Amniotic stem cell (primary cell): Measurements from ENCODE around the gene SERPINB2.

Experiments used
- DNase-seq: peaks from one replicate; lab custom pipeline; 2025; lab: John Stamatoyannopoulos, UW

SERPINB2 gene, protein sequence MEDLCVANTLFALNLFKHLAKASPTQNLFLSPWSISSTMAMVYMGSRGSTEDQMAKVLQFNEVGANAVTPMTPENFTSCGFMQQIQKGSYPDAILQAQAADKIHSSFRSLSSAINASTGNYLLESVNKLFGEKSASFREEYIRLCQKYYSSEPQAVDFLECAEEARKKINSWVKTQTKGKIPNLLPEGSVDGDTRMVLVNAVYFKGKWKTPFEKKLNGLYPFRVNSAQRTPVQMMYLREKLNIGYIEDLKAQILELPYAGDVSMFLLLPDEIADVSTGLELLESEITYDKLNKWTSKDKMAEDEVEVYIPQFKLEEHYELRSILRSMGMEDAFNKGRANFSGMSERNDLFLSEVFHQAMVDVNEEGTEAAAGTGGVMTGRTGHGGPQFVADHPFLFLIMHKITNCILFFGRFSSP

DNA sequence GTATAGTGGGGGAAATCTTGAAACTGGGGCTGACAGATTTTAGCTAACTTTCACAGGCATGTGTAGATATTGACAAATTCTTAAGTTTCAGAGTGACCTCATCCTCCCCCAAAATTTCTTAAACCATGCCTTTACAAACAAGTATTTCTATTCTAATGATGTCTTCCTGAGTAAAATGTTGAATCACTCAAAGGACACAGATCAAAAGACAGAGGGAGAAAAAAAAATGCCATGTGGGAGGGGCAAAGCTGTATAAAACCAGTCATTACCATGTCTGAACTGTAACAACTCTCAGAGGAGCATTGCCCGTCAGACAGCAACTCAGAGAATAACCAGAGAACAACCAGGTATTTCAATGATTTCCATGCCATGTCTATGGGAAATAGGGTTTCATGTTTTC is at the start of gene SERPINB2:
Gene SERPINB2 (plus strand): TSS at position 282 of the 400 bp plus-strand sequence. CDS start 3,740 bp downstream, outside the sequence.
- DNase-seq = no peak

DNA sequence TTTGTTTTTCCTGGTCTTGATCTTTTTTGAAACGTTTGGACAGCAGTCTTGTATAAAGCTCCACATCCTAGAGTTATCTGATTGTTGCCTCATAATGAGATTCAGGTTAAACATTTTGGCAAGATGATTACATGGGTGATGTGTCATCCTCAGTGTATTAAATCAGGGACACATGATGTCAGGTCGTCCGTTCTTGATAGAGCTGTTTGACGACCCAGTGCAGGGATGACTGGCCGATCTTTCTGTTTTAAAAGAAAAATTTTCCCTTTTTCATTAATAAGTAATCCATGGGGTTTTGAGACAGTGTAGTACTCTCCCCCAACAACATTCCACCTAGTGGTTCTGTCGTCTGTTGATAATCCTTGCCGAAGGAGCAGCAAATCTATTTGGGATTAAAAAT is 44.5 kb upstream of the SERPINB2 start:
- DNase-seq = no peak

DNA sequence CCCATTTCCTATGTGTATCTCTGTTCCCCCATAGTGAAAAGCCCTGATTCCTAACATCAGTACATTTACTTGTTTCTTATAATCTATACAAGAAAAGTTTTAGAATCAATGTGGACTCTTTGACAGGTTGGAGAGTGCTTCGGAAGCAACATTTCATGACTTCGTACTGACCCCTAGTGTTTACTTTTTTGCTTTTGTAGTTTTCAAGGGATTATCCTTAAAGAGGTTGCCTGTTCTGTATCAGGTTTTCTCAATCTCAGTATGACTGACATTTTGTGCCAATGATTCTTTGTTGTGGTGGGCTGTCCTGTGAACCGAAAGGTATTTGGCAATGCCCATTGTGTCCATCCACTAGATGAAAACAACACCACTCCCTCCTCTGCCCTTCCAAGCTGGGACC is 43.3 kb upstream of the SERPINB2 start:
- peak; percentile 43 for DNase-seq

DNA sequence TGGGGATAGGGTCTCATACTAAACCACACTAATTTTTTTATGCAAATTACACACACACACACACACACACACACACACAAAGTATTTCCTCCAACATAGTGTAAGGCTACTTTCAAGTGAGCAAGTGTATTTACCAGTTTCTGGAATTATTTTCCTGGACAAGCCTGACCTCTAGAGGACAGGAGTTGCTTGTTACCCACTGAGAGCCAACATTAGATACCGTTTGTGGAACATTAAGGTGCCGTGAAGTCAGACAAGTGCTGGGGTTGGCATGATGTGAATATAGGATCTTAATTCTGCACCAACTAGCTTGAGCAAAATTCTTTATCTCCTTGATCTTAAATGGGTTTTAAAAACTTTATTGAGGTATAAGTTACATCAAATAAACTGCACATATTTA is 39.3 kb upstream of the SERPINB2 start:
- DNase-seq = no peak

DNA sequence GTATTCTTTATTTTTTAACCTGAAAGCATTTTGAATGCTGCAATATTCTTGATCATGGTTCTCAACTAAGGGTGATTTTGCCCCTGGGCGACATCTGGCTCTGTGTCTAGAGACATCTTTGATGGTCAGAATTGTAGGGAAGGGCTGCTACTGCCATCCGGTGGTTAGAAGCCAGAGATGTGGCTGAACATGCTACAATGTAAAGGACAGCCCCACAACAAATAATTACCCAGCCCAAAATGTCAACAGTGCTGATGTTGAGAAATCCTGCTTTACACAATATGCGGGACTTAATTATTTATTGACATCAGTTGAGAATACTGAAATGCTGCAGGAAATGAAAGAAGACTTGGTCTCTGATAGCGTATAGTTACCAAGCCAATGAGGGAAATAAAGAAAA is 37.5 kb upstream of the SERPINB2 start:
- no peak for DNase-seq

DNA sequence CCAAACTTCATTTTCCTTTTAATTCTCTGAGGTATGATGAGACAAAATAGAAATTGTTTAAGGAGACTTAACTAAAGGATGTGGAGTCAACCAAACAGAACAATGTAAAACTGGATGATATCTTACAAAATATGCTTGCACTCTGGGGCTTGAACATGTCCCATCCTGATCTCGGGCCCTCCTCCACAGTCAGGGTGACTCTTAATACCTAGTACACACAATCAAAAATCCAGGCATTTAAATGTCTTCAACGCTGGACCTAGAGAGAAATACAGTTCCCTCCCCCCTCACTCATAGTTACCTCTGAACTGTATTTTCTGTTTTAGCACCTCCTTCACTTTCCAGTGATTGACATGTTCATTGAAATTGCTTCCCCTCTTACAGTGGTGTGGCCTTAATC is 36.9 kb upstream of the SERPINB2 start:
- DNase-seq = no peak

DNA sequence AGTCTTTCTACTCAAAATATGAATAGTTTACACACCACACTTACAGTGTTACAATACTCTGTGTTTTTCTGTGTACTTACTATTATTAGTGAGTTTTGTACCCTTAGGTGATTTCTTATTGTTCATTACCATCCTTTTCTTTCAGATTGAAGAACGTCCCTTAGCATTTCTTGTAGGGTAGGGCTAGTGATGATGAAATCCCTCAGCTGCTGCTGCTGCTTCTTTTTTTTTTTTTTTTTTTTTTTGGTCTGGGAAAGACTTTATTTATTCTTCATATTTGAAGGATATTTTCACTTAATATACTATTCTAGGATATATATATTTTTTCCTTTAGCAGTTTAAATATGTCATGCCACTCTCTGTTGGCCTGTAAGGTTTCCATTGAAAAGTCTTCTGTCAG is 29.0 kb upstream of the SERPINB2 start:
- no peak for DNase-seq

DNA sequence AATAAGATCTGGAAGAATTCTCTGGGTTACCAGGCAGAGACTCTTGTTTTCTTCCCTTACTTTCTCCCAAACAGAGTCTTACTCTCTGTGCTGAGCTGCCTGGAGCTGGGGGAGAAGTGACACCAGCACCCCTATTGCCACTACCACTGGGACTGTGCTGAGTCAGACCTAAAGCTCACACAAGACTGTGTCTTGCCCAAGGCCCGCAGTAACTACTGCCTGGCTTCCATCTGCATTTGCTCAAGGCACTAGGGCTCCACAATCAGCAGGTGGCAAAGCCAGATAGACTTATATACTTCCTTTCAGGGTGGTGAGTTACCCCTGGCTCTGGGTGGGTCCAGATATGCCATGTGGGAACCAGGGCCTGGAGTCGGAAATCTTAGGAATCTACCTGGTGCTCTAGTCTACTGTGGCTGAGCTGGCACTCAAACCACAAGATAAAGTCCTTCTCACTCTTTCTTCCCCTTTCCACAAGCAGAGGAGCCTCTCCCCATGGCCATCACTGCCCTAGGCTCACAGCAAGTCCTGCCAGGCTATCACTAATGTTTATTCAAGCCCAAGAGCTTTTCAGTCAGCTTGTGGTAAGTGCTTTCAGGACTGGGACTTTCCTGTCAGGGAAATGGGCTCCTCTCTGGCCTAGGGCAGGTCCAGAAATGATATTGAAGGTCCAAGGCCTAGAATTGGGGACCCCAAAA is 27.6 kb upstream of the SERPINB2 start:
- no peak for DNase-seq

DNA sequence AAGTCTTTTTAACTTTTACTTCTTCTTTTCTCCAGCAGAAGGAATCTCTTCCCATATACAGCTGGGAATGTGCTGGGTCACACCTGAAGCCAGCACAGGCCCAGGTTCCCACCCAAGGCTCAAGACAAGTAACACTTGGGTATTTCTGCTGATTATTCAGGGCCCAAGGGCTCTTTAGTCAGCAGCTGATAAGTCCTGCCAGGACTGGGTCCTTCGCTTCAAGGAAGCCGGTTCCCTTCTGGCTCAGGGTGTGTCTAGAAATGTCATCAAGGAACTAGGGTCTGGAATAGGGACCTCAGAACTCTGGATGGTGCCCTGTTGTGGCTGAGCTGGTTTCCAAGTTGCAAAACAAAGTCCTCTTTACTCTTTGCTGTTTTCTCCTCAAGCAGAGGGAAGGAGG is 27.0 kb upstream of the SERPINB2 start:
- no peak for DNase-seq

DNA sequence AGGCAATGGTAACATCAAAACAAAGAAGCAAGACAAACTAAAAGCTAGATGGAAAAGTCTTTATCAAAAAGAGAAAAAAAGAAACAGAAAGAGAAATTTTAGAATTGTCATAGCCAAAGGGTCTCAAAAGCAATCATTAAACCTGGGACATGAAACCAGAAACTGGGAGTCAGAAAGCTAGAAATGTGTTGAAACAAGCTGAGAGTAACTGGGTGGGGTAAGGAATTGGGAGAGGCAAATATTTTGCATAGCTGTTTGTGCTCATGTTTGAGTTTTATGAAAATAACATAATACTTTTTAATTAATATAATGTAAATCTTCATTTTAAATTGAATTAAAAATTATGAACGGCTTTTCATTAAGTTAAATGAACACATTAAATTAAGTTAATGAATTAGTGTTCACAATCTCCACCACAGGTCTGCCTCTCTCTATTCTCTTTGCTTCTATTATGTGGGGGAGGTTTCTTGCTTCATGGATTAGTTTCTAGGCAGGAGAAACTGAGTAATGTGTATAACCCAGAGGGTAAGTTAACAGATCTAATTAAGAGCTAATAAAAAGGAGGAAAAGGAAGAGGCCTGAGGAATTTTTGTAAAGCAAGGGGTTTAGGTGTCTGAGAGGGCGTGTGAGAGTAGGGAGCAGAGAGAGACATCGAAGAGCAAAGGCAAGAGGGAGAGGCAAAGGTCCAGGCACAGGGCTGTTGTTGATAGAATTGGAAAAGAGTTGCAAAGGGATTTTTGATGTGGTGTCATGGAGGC is 20.0 kb upstream of the SERPINB2 start:
- DNase-seq = no peak

DNA sequence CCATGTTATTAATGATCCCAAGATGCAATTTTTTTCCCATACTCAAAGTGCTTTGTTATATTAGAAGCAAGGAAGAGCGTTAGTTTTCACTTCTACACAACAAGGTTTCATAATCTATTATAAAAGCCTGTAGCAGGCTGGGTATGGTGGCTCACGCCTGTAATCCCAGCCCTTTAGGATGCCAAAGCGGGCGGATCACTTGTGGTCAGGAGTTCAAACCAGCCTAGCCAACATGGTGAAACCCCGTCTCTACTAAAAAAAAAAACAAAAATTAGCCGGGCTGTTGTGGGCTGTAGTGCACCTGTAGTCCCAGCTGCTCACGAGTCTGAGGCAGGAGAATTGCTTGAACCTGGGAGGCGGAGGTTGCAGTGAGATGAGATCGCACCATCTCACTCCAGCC is 19.0 kb upstream of the SERPINB2 start:
- no peak for DNase-seq

DNA sequence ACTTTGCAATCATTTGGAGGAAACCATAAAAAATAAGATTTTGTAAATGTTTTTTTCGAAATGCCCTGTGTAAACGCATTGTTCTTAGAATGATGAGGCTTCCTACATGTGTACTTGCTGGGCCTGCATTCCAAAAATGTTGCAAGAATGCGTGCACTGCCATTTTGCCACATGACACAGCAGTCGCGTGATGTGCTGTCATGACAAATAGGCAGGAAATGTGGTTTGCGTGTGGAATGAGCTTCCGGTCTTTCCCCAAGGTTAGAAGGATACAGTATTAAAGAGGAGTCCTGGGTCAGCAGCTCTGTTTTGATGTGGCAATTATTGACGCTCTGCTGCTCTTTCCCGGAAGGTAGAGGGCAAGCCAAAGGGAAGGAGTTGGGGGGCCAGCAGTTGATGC is 18.1 kb upstream of the SERPINB2 start:
- DNase-seq = no peak

DNA sequence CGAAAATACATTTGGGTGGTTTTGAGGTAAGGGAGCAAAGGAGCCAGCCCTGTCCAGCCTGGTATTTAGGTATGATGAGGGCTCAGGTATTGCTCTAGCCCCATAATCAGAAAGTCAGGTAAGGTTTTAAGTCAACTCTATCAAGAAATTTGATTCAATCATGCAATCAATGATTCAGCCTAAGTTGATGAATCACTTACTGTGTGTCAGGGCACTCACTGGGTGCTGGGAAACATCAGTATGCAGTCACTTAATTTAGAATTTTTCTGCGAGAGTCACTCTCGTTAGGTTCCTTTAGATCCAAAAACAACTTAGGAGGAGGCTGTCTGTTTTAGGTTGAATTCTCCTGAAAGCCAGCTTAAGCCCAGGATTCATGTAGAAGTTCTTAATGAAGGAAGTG is 17.7 kb upstream of the SERPINB2 start:
- no peak for DNase-seq

DNA sequence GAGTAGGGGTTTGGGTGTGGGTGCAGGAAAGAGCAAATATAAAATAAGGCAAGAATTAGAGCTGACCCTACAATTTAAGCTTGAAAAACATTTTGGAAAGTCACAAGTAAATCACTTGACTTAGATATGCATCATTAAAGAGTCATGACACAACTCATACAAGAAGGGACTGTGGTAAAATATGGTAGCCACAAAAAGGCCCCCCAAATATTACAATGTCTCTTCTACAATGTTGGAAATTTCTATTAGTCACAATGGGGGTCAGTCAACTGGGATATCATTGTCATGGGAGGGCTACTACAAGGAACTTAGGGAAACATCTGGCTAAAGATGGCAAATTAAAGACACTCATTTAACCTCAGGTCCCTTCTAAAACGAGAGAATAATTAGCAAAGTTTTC is 15.7 kb upstream of the SERPINB2 start:
- no peak for DNase-seq

DNA sequence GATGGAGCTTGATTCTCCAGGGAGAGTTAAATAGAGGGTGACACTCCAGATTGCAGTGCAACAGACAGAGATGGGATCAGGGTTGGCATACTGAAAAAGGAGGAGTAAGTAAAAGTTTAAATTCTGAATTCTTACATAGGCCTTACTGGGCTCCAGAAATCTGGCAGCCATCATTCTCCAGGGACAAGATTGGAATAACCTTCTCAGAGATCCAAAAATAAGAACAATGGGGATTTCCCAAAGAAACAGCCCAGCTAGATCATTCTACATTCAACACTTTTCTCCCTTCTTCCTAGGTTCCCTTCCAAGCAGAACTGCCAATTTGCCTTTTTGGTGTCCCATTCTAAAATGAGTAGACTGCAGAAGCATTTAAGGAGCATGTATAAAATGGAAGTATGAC is 14.9 kb upstream of the SERPINB2 start:
- no peak for DNase-seq

DNA sequence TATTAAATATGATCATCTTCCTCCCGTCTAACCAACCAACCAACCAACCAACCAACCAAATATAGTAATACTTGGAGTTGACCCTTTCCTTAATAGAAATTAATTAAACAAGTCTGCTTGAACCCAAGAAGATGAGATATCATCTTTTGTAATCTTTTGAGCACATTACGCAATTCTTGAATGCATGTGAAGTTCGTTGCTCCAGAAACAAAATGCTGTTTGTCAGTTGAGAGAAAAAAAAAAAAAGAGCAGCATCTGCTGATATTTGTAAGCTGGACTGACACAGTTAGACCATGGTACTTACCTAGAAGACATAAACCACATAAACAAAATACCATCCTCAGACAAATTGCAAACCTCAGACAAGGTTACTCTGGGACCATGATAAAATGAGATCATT is 9.2 kb upstream of the SERPINB2 start:
- DNase-seq = no peak

DNA sequence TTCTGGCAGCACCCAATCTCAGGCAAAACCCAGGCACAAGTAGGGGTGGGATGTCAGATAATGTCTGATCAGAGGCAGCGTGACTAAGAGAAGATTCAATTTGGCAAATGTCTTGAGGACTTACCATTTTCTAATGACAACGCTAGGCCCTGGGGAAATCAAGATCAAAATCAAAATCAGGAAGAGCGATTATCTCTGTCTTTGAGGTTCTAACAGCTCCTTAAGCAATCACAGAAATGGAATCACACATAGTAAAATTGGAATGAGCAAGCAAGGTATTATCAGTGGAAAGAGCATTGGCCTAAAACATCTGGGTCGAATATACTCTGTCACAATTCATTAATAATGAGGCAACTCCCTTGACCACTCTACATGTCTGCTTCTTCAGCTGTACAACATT is 8.6 kb upstream of the SERPINB2 start:
- DNase-seq = no peak

DNA sequence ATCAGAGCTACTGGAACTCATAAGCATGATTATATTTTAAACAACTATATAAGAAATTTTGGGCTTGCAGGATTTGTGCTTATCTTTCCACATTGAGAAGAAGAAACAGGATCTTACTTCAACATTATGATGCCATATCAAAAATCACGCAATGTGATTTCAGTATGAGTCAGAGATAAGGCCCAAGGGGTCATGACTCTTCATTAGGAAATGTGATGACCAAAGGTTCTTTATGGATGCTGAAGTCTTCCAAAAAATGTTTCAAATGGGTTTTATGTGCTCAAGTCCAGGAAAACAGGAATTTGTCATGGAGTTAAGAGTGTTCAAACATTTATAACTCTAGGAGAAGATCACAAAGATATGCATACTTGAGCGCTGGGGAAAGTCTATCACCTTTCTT is 7.8 kb upstream of the SERPINB2 start:
- DNase-seq = no peak

DNA sequence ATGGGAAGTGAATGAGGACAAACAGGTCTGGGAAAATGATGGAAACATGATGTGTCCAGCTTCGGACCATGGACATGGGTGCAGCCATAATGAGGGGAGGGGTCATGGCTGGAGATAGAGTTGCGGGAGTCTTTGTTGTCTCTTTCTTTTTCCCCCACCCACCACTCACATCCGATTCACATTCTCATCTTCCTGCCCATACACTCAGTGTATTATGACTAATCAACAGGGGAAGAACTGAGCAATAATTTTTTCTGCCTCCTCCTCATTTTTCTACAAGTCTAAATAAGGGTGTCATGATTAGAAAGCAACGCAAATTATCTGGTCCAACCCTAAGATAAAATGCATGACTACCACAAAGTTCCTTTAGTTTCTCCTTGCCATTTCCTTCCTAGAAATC is 5.7 kb upstream of the SERPINB2 start:
- no peak for DNase-seq

DNA sequence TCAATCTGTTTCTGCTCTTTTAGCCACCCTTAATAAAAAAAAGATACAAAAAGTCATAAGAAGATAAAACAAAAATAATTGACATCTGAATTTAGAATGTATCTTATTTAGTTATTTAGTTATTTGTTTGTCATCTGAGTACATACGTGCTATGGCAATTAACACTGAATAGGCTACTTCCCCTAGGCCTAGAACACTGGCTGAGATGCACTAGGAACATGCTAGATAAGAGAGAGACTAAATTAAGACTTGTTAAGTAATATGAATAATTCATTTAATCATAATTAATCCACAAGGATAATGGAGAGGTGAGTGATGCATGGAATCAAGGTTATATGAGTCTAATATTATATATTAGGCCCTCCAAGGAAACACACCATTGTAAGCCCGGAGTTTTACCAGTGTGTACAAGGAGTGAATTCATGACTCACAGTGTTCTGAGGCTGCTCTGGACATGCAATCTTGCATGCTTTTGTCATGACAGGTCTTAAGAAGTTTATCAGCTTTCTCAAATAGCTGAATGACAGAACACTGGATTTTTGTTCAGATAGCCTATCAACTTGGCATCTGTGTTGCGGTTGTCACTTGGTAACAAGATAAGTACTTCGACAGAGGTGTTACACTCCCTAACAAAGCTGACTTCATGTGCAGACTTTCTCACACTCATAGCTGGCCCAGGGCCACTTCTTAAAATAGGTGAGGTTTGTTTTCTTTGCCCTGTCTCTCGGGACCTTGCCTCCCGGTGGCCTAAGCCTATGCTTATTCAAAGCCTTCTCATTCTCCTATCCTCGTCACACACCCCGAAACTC is 5.0 kb upstream of the SERPINB2 start:
- DNase-seq = peak; percentile 76

DNA sequence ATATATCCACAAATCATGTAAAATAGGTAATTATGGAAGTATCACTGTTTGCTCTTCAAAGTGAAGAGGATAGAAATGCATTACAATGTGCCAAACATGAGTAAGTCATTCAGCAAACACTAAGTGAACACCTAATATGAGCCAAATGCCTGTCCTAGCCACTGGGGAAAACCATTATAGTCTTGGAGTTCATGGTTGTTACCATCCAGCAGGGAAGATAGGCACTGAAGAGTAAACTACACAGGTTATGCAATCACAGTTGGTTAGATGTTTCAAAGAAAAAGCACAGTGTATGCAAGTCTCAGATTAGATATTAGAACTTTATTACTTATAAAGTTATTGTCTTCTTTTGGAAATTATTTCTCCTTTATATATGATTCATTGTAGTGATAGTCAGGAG is 3.9 kb upstream of the SERPINB2 start:
- DNase-seq = no peak
